ENCODE measurements around the gene INTS2.

Gene INTS2

DNA sequence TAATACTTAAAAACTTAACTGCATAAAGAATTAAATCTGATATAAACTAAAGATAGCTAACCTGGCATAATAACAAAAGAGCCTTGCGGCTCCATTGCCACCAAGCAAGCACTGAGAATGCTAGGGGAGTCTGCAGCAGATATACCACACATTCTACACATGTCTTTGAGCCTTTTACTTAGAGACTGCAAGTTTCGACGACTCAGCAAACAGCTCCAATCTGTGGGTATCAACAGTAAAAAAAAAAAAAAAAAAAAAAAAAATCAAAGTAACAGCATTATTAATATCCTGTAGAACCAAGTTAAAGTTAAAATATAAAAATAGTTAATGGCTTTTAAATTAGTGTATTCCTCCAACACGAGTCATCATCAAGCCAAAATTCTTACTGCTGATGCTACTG is 27.8 kb upstream of the INTS2 start:
- no peak for TF ChIP-seq SPI1 (IDR thresholded peaks at IDR 0.05; ENCODE audit: borderline replicate concordance, low read depth)
- no peak for TF ChIP-seq GABPA (IDR thresholded peaks at IDR 0.05; ENCODE audit: low read depth)
- TF ChIP-seq REST (IDR thresholded peaks at IDR 0.05; ENCODE audit: insufficient replicate concordance, low read depth) = no peak
- no peak for TF ChIP-seq POLR2AphosphoS5 (IDR thresholded peaks at IDR 0.05; ENCODE audit: low read depth)
- TF ChIP-seq CTCF (IDR thresholded peaks at IDR 0.05; ENCODE audit: insufficient read depth, low read length) = no peak
- no peak overlapping the region for H3K27ac ChIP-seq (replicated peaks)
- no peak overlapping the region for H3K4me3 ChIP-seq (replicated peaks; ENCODE audit: insufficient read depth, low read length)
- DNase-seq (ENCODE audit: low read depth in 1 of 2, low spot score in 1 of 2) = no peak
- H3K27me3 ChIP-seq (ENCODE audit: insufficient read depth, poor library complexity, severe bottlenecking) = no peaks in the 10 kb centered on the region

DNA sequence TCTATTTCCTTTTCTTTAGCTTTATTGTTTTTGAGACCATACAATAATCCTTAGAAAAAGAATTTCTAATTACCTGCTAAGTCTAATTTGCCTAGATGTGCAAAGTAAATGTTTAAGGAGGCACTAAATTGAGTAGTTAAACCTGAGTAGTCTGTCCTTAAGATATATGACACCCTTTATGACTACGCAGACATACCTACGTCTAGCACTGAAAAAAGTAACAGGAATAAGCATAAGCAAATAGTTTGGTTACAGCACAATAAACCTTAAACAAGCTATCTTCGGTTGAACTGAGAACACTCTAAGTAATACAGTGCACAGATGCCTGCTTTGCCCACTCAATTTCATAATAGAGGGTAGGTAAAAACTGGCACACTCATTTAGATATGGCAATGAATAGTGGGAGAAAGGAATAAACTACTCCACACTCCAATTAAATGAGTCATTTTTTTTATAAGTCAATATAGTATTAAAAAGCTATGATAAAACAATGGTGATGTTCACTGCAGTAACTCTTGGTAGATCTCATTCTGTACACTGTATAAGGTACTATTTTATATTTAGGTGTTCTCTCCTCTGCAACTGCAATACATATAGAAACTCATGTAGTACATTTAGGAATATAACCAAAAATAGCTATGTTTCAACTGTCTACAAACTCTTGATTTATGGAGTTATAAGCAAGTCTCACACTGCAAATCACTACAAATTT is 19.7 kb upstream of the INTS2 start:
- Histone ChIP-seq H3K27me3 (ENCODE audit: insufficient read depth, poor library complexity, severe bottlenecking) (no peaks in the 10 kb centered on the region), H3K27ac (replicated peaks) (no peak overlapping the region), H3K4me3 (replicated peaks; ENCODE audit: insufficient read depth, low read length) (no peak overlapping the region)
- no peak for DNase-seq (ENCODE audit: low read depth in 1 of 2, low spot score in 1 of 2)
- TF ChIP-seq CTCF (IDR thresholded peaks at IDR 0.05; ENCODE audit: insufficient read depth, low read length) = no peak
- TF ChIP-seq GABPA (IDR thresholded peaks at IDR 0.05; ENCODE audit: low read depth) = no peak

GRCh38 chr17:61946359-61946758 is 18.6 kb upstream of the INTS2 start:
- no peak for DNase-seq (ENCODE audit: low read depth in 1 of 2, low spot score in 1 of 2)
- TF ChIP-seq CTCF (IDR thresholded peaks at IDR 0.05; ENCODE audit: insufficient read depth, low read length) = no peak
- no peak for TF ChIP-seq POLR2AphosphoS5 (IDR thresholded peaks at IDR 0.05; ENCODE audit: low read depth)
- no peak for TF ChIP-seq SPI1 (IDR thresholded peaks at IDR 0.05; ENCODE audit: borderline replicate concordance, low read depth)
- no peak for TF ChIP-seq GABPA (IDR thresholded peaks at IDR 0.05; ENCODE audit: low read depth)
- no peak for TF ChIP-seq REST (IDR thresholded peaks at IDR 0.05; ENCODE audit: insufficient replicate concordance, low read depth)
- Histone ChIP-seq H3K4me3 (replicated peaks; ENCODE audit: insufficient read depth, low read length) (no peak overlapping the region), H3K27me3 (ENCODE audit: insufficient read depth, poor library complexity, severe bottlenecking) (no peaks in the 10 kb centered on the region), H3K27ac (replicated peaks) (no peak overlapping the region)

DNA sequence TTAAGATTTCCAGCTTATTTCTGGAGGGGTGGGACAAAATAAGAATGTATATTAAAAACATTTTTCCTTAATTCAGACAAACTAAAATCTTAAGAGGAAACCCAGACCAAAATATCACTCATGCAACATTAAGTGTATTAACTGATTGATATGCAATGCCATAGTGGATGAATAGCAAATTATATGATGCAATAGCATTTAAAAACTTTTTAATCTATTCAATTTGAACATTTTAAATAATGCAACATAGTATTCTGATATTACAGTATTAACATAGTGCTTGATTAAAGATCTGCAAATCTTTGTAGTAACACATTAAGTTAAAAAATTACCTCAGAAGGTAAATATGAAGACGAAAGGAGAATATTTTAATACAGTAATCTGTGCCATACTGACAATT is 15.3 kb upstream of the INTS2 start:
- TF ChIP-seq GABPA (IDR thresholded peaks at IDR 0.05; ENCODE audit: low read depth) (no peak), REST (IDR thresholded peaks at IDR 0.05; ENCODE audit: insufficient replicate concordance, low read depth) (no peak), CTCF (IDR thresholded peaks at IDR 0.05; ENCODE audit: insufficient read depth, low read length) (no peak), SPI1 (IDR thresholded peaks at IDR 0.05; ENCODE audit: borderline replicate concordance, low read depth) (no peak), POLR2AphosphoS5 (IDR thresholded peaks at IDR 0.05; ENCODE audit: low read depth) (no peak)
- H3K27me3 ChIP-seq (ENCODE audit: insufficient read depth, poor library complexity, severe bottlenecking) = no peaks in the 10 kb centered on the region
- no peak for DNase-seq (ENCODE audit: low read depth in 1 of 2, low spot score in 1 of 2)
- no peak overlapping the region for H3K27ac ChIP-seq (replicated peaks)
- no peak overlapping the region for H3K4me3 ChIP-seq (replicated peaks; ENCODE audit: insufficient read depth, low read length)
